Choroid plexus epithelial cell (primary cell): ENCODE results near the gene IREB2.

Source experiments
- DNase-seq: peaks from one replicate; pipeline ENCODE4 v3.0.0-alpha.2; 2010; ENCODE audit warnings: low read depth
- H3K4me3 ChIP-seq: 2 replicates; pipeline ENCODE4 v1.5.1; 2011; ENCODE audit warnings: low read depth, mild to moderate bottlenecking, control low read depth, low read length, moderate library complexity
- TF ChIP-seq, protein P1 (sequence below): conservative IDR thresholded peaks from 2 replicates; pipeline ENCODE4 v1.5.1; 2011; ENCODE audit warnings: low read depth, mild to moderate bottlenecking, control low read depth, inconsistent platforms, low read length, moderate library complexity

The IREB2 gene

DNA sequence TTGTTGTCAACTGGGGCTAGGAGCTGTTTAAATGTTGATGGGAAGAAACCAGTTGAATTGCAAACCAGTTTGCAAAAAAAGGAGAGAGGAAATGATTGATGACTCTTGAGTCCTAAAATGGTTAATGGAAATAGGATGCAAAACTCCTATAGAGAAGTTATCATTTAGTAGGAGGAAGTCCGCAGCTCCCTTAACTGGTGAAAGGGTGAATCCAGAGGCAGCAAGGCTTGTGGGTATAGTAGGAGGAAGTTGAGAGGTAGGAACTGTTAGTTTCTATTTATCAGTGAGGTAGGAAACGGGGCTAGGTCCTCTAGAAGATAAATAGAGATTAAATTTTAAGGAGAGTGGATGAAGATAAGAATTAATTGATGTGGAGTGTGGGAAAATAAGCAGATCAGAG lies 15.4 kb downstream of the IREB2 start:
- TF ChIP-seq, protein P1, sequence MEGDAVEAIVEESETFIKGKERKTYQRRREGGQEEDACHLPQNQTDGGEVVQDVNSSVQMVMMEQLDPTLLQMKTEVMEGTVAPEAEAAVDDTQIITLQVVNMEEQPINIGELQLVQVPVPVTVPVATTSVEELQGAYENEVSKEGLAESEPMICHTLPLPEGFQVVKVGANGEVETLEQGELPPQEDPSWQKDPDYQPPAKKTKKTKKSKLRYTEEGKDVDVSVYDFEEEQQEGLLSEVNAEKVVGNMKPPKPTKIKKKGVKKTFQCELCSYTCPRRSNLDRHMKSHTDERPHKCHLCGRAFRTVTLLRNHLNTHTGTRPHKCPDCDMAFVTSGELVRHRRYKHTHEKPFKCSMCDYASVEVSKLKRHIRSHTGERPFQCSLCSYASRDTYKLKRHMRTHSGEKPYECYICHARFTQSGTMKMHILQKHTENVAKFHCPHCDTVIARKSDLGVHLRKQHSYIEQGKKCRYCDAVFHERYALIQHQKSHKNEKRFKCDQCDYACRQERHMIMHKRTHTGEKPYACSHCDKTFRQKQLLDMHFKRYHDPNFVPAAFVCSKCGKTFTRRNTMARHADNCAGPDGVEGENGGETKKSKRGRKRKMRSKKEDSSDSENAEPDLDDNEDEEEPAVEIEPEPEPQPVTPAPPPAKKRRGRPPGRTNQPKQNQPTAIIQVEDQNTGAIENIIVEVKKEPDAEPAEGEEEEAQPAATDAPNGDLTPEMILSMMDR = no peak
- H3K4me3 ChIP-seq = no peak overlapping the region
- DNase-seq = no peak

DNA sequence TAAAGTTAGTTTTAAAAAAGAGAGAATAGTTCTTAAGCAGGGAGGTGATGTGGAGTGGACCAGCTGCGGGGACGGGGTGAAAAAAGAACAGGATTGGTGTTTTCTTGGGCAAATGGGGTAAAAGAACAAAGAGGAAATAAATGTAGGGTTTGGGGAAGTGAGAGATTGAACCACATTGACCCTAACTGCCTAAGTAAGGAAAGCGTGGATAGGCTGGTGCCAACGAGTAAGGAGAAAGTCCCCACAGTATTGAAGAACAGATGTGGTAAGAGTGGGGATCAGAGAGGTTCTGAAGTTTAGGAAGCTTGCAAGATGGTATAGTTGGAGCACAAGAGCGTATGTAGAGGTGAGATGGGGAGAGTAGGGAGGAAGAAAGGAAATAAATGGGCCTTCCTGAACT lies 17.0 kb downstream of the IREB2 start:
- DNase-seq = no peak
- no peak overlapping the region for H3K4me3 ChIP-seq

DNA sequence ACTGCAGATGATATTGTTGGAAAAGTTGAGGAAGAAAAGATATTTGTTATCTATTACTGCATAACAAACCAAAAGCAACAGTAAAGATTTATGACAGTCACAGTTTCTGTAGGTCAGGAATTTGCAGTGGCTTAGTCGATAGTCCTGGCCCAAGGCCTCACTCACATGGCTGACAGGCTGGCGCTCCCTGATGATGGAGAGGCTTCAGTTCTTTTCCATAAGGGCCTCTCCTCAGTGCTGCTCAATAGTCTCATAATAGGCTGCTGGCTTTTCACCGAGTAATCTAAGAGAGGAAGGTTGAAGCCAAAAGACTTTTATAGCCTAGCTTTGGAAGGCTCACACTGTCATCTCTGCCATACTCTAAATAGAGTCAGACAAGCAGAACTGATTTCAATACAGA lies 17.7 kb downstream of the IREB2 start:
- no peak overlapping the region for H3K4me3 ChIP-seq
- TF ChIP-seq, protein P1 = no peak
- no peak for DNase-seq

More for the DNA sequence above, 17.0 kb downstream of the IREB2 start:
- TF ChIP-seq, protein P1 = no peak

DNA sequence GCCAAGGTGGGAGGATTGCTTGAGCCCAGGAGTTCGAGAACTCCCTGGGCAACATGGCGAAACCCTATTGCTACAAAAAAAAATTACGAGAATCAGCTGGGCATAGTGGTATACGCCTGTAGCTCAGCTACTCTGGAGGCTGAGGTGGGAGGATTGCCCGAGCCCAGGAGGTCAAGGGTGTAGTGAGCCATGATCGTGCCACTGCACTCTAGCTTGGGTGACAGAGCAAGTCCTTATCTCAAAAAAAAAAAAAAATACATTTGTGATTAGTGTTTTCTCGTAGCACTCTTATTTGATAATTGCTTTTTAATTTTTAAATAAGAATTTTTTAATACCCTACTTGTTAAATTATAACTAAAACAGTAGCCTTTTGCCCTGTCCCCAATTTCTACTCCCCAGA lies 18.4 kb downstream of the IREB2 start:
- TF ChIP-seq, protein P1 = no peak
- no peak for DNase-seq
- H3K4me3 ChIP-seq = no peak overlapping the region

DNA sequence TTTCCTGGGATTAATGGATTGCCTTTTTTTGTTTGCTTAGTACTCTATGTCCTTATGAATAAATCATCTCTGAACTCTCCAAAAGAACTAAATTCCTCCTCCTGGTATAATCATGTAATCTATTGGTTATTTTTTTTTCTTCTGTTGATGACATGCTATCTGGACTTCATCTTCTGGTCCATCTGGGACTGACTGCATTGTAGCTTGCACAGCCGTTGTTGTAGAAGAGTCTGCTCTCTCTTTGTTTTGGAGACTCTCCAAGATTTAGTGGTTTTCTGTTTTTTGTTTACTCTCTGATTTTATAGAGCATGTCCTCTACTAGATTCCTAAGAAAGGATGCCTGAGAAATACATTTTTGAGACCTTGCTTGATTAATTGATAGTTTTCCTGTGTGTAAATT lies 19.1 kb downstream of the IREB2 start:
- TF ChIP-seq, protein P1 = no peak
- no peak overlapping the region for H3K4me3 ChIP-seq
- peak; percentile 91 for DNase-seq

DNA sequence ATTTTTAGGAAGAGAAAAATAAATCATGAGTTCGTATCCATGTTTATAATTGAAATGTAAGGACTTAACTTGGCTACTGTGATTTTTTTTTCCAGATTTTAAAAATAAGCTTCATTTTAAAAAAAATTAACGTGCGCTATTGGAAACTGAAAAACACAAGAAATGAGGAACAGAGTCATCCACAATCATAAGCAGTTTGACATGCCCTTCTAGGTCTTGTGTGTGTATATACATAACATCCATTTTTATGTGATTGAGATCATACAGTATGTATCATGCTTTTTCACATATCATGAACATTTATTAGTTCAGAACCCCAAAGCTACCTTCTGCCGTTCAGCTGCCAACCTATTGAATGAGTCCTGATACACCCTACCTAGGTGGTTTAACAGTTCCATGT lies 22.7 kb downstream of the IREB2 start:
- TF ChIP-seq, protein P1 = no peak
- DNase-seq = no peak
- H3K4me3 ChIP-seq = no peak overlapping the region

DNA sequence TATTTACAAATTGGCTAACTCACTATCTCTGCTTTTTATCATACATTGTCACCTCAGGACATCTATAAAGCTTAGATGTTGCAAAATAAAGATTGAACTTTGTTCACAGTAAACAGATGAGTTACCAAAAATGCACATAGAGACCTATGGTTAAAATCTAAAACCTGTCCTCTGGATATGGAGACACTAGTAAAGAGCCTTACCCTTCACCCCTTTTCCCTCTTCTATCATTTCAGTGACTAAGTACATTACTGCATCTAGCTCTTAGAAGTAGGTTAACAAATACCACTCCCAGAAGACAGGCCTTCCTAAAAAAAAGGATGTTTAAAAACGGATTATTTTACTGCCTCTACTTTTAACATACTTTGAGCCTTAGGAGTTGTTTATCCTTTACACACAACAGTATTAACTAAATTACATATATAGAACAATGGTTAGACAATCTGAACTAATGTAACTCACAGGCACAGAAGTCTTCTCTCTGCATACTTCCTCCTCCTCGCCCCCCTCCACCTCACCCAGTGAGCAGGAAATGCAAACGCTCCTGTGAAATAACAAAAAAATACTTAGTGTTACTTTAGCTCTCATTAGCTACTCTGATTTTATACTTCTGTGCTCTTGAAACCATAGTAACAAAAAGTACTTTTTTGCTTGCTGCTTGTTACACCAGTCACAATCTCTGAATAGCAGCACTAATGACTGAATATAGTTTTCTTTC lies 23.3 kb downstream of the IREB2 start:
- peak; percentile 32 for DNase-seq
- no peak overlapping the region for H3K4me3 ChIP-seq
- TF ChIP-seq, protein P1 = no peak
